ENCODE data around the gene ADGRV1.
"Not testable (repeated sequence)": the region's sequence is repeated elsewhere in the genome, so short reads cannot be mapped to it uniquely, and the experiment has no call there.

ADGRV1 gene

GRCh38 chr5:90949469-90950358 is 391.1 kb downstream of the ADGRV1 start:
- DNase-seq: no peak

- no peak for DNase-seq
These were observed 396.5 kb downstream of the ADGRV1 start for GRCh38 chr5:90955001-90955635.

- DNase-seq: no peak
These were observed 398.0 kb downstream of the ADGRV1 start for GRCh38 chr5:90956511-90957097.

GRCh38 chr5:90957906-90958305 is 399.3 kb downstream of the ADGRV1 start:
- DNase-seq: no peak

GRCh38 chr5:90959262-90959661 is 400.7 kb downstream of the ADGRV1 start:
- no peak for DNase-seq

- DNase-seq: no peak
These were observed 403.9 kb downstream of the ADGRV1 start for GRCh38 chr5:90962481-90962880.

GRCh38 chr5:90965110-90965685 is 406.6 kb downstream of the ADGRV1 start:
- DNase-seq: no peak

GRCh38 chr5:90967443-90967842 is 408.8 kb downstream of the ADGRV1 start:
- DNase-seq: no peak

- no peak for DNase-seq
These were observed 409.3 kb downstream of the ADGRV1 start for GRCh38 chr5:90967851-90968250.

GRCh38 chr5:90968319-90968718 is 409.7 kb downstream of the ADGRV1 start:
- no peak for DNase-seq

- DNase-seq: not testable (repeated sequence)
These were observed 411.3 kb downstream of the ADGRV1 start for GRCh38 chr5:90969945-90970344.

- no peak for DNase-seq
These were observed 422.6 kb downstream of the ADGRV1 start for GRCh38 chr5:90981177-90981576.

GRCh38 chr5:90981821-90982220 is 423.2 kb downstream of the ADGRV1 start:
- no peak for DNase-seq

- no peak for DNase-seq
These were observed 424.0 kb downstream of the ADGRV1 start for GRCh38 chr5:90982576-90982975.

GRCh38 chr5:90983148-90983547 is 424.6 kb downstream of the ADGRV1 start:
- no peak for DNase-seq

GRCh38 chr5:90983711-90984124 is 425.1 kb downstream of the ADGRV1 start:
- no peak for DNase-seq

GRCh38 chr5:90985341-90985740 is 426.7 kb downstream of the ADGRV1 start:
- no peak for DNase-seq

GRCh38 chr5:90987726-90988125 is 429.1 kb downstream of the ADGRV1 start:
- no peak for DNase-seq

GRCh38 chr5:90991201-90991600 is 432.6 kb downstream of the ADGRV1 start:
- no peak for DNase-seq

- DNase-seq: no peak
These were observed 436.2 kb downstream of the ADGRV1 start for GRCh38 chr5:90994796-90995195.

- no peak for DNase-seq
These were observed 437.5 kb downstream of the ADGRV1 start for GRCh38 chr5:90996089-90996488.

- no peak for DNase-seq
These were observed 438.5 kb downstream of the ADGRV1 start for GRCh38 chr5:90997082-90997481.

- DNase-seq: no peak
These were observed 442.1 kb downstream of the ADGRV1 start for GRCh38 chr5:91000743-91001142.

GRCh38 chr5:91006713-91007112 is 448.1 kb downstream of the ADGRV1 start:
- no peak for DNase-seq

Data from NCI-H2081 (cell line).